HepG2 (cell line): ENCODE data around the gene MAPK11. TPM values are rescaled to one million over a fixed set of nuclear protein-coding genes. Genes with fewer than 3 reads are reported as not detected.

Experiments used
- AHDC1 ChIP-seq: sonication (generic); formaldehyde crosslinking; IDR thresholded peaks from 2 replicates; pipeline ENCODE4 v1.5.1; 2020; ENCODE audit warnings: mild to moderate bottlenecking, missing genetic modification reagents, borderline replicate concordance
- CEBPG ChIP-seq: IDR thresholded peaks from 2 replicates; pipeline ENCODE4 v1.6.1; 2016
- NCOA1 ChIP-seq: sonication (generic); formaldehyde crosslinking; IDR thresholded peaks from 2 replicates; pipeline ENCODE4 v1.9.0; 2021; ENCODE audit warnings: missing genetic modification reagents
- NFRKB ChIP-seq: fragments of 450-650 bp; IDR thresholded peaks from 2 replicates; pipeline ENCODE4 v1.6.1; 2017
- ZBTB4 ChIP-seq: sonication (generic); formaldehyde crosslinking; IDR thresholded peaks from 2 replicates; pipeline ENCODE4 v1.4.0; 2020; ENCODE audit warnings: missing genetic modification reagents, mild to moderate bottlenecking, borderline replicate concordance
- ZBTB46 ChIP-seq: sonication (generic); formaldehyde crosslinking; IDR thresholded peaks from 2 replicates; pipeline ENCODE4 v1.4.0; 2020; ENCODE audit warnings: mild to moderate bottlenecking, missing genetic modification reagents, borderline replicate concordance
- ZNF230 ChIP-seq: sonication (generic); formaldehyde crosslinking; IDR thresholded peaks from 2 replicates; pipeline ENCODE4 v1.4.0; 2020; ENCODE audit warnings: mild to moderate bottlenecking, missing genetic modification reagents
- ZNF256 ChIP-seq: sonication (generic); formaldehyde crosslinking; conservative IDR thresholded peaks from 2 replicates; pipeline ENCODE4 v1.4.0; 2020; ENCODE audit warnings: missing genetic modification reagents
- ZNF512B ChIP-seq: sonication (generic); formaldehyde crosslinking; IDR thresholded peaks from 2 replicates; pipeline ENCODE4 v1.5.1; 2020; ENCODE audit warnings: missing genetic modification reagents, mild to moderate bottlenecking, borderline replicate concordance
- ZNF790 ChIP-seq: sonication (generic); formaldehyde crosslinking; IDR thresholded peaks from 2 replicates; pipeline ENCODE4 v1.8.0; 2022; ENCODE audit warnings: missing genetic modification reagents, mild to moderate bottlenecking, borderline replicate concordance
- ZSCAN20 ChIP-seq: sonication (generic); formaldehyde crosslinking; IDR thresholded peaks from 2 replicates; pipeline ENCODE4 v1.4.0; 2020; ENCODE audit warnings: missing genetic modification reagents, mild to moderate bottlenecking, borderline replicate concordance
- ZSCAN5A ChIP-seq: sonication (generic); formaldehyde crosslinking; IDR thresholded peaks from 2 replicates; pipeline ENCODE4 v1.8.0; 2022; ENCODE audit warnings: mild to moderate bottlenecking, missing genetic modification reagents, borderline replicate concordance
- polyA plus RNA-seq, 8 experiments: library from polyadenylated mRNA; depleted of rRNA in 3 of 8; stranded (reverse) in 7 of 8; unstranded in 1 of 8; fragments of >200 nt; fragmentation: Illumina TruSeq in 4 of 8; extraction: Trizol in 4 of 8; gene quantifications; 2 replicates each; pipeline versions ENCODE4 v1.2.1 to v1.2.3, GENCODE V29; 2011 to 2016; ENCODE audit warnings: low read depth in 4 of 8, missing spikeins in 1 of 8, mixed read lengths in 1 of 8; ENCODE audit not compliant: insufficient read depth in 1 of 8
- total RNA-seq, 5 experiments: library from RNA; depleted of rRNA; stranded (reverse); fragments of >200 nt; fragmentation: Illumina TruSeq; extraction: Trizol; gene quantifications; 2 replicates each; pipeline ENCODE4 v1.2.3, GENCODE V29; 2016; ENCODE audit warnings: low read depth in 1 of 5

Gene MAPK11
- total and polyA plus RNA-seq, 2 of the 13 experiments (the other 11 are each of a cell fraction or from before 2014, with no cell fraction given) = 0.15 to 0.17 TPM

GRCh38 chr22:50260801-50261614 is 9.2 kb downstream of the MAPK11 start (continued):
- TF ChIP-seq AHDC1 (CRISPR knock-in tag) (no peak), NCOA1 (CRISPR knock-in tag) (no peak), ZNF230 (CRISPR knock-in tag) (no peak), ZNF256 (CRISPR knock-in tag) (no peak), ZSCAN5A (no peak), ZNF790 (CRISPR knock-in tag) (no peak), ZBTB4 (CRISPR knock-in tag) (no peak), ZBTB46 (CRISPR knock-in tag) (no peak), ZSCAN20 (CRISPR knock-in tag) (peak; percentile 61; the same call in 1 of the 2 replicates), CEBPG (CRISPR knock-in tag) (no peak), NFRKB (no peak), ZNF512B (no peak)
